ENCODE measurements around the gene TTC22. TPM values are rescaled to one million over a fixed set of nuclear protein-coding genes. Genes with fewer than 3 reads are reported as not detected.
A peak's percentile ranks its signal among the peaks of the same experiment; 100 is the strongest.

Gene TTC22
- total RNA-seq, 1 experiment from 2014 or later: 1.8 TPM

- no peaks in the 10 kb centered on the region for H3K9me2 ChIP-seq (ENCODE audit: insufficient read depth)
- H3K36me3 ChIP-seq (ENCODE audit: control insufficient read depth in 1 of 2, insufficient read depth in 2 of 2, low read length in 2 of 2): no peaks in the 10 kb centered on the region
- DNase-seq (ENCODE audit: low read depth, low spot score) (no peak), ATAC-seq (no peak)
- intact Hi-C loops (cut with micrococcal nuclease): loop anchor here (10.0 kb wide), 1 partner anchor 225 kb away; no protein-coding TSS in a partner anchor
- no peak for TF ChIP-seq CBX3 (IDR thresholded peaks at IDR 0.05; ENCODE audit: low read depth)
- TF ChIP-seq ELF1 (IDR thresholded peaks at IDR 0.05; ENCODE audit: borderline replicate concordance, low read depth): no peak
- no peak for TF ChIP-seq SIN3A (IDR thresholded peaks at IDR 0.05; ENCODE audit: low read depth)
- TF ChIP-seq ZNF274 (IDR thresholded peaks at IDR 0.05; ENCODE audit: low read depth, low read length): no peak
- TF ChIP-seq FOSL1 (IDR thresholded peaks at IDR 0.05; ENCODE audit: low read depth): no peak
- TF ChIP-seq ZBTB33 (IDR thresholded peaks at IDR 0.05; ENCODE audit: extremely low read depth, insufficient replicate concordance, low read length): no peak
- no peak for TF ChIP-seq MAX (IDR thresholded peaks at IDR 0.05)
- no peak for TF ChIP-seq ZFX (IDR thresholded peaks at IDR 0.05)
- no peak for TF ChIP-seq SRF (IDR thresholded peaks at IDR 0.05; ENCODE audit: low read depth)
- TF ChIP-seq REST (IDR thresholded peaks at IDR 0.05; ENCODE audit: low read depth): no peak
- TF ChIP-seq RAD21 (IDR thresholded peaks at IDR 0.05; ENCODE audit: low read depth): no peak
- no peak for TF ChIP-seq SP1 (IDR thresholded peaks at IDR 0.05; ENCODE audit: low read depth)
- no peak for TF ChIP-seq JUND (IDR thresholded peaks at IDR 0.05)
- H3K4me2 ChIP-seq (ENCODE audit: low read length): peak overlapping the region; percentile 84; the same call in 1 of the 2 replicates
- H3K27me3 ChIP-seq (ENCODE audit: insufficient read depth, low read length): no peaks in the 10 kb centered on the region
- H2AFZ ChIP-seq (ENCODE audit: low read depth, low read length, poor library complexity, severe bottlenecking): no peak overlapping the region
- H3K79me2 ChIP-seq (ENCODE audit: insufficient read depth, low read length): no peaks in the 10 kb centered on the region
- CTCF ChIA-PET: no interaction called here
- H3K9ac ChIP-seq (ENCODE audit: low read length): no peak overlapping the region
- H3K4me3 ChIP-seq (replicated peaks in 1 of 2; ENCODE audit: low read depth in 1 of 2, low read length in 2 of 2): no peak overlapping the region
- H3K9me3 ChIP-seq (ENCODE audit: control insufficient read depth in 1 of 2, insufficient read depth in 1 of 2, low read depth in 1 of 2, low read length in 2 of 2): no peaks in the 10 kb centered on the region
- peaks cover 3 to 26% of the 10 kb centered on the region in 2 experiments; a peak in 3 of 4 replicates for H3K4me1 ChIP-seq (ENCODE audit: control insufficient read depth in 1 of 2, insufficient read depth in 2 of 2, low read length in 2 of 2)
- H3K27ac ChIP-seq (ENCODE audit: low read depth, low read length): no peak overlapping the region; the same call in 1 of the 2 replicates
- BruUV-seq (replicated peaks): no TSS peak
- RAD21 ChIA-PET (ENCODE audit: low non-redundant PET in 1 of 2, low total read pairs in 2 of 2, uncharacterized antibody in 2 of 2, unreplicated experiment in 2 of 2): interaction anchor here in 1 of 2 experiments (1.4 kb wide), 1 partner anchor 130 kb away, joined by 5 read pairs; no protein-coding TSS in a partner anchor
- POLR2A ChIA-PET: no interaction called here
- no peaks in the 10 kb centered on the region for H4K20me1 ChIP-seq (ENCODE audit: insufficient read depth)
Observed at GRCh38 chr1:54800041-54800898, 853 bp downstream of the TTC22 start.
